Measurements from ENCODE around the gene PSMG2.

- TF ChIP-seq EP300 (IDR thresholded peaks at IDR 0.05) (no peak), CTCF (IDR thresholded peaks at IDR 0.05) (no peak), POLR2A (IDR thresholded peaks at IDR 0.05) (no peak), POLR2AphosphoS5 (IDR thresholded peaks at IDR 0.05) (no peak)
Observed at GRCh38 chr18:12765586-12765985, 62.7 kb downstream of the PSMG2 start.

Data from upper lobe of left lung (tissue), 4 donors.